Measurements from ENCODE around the gene TRMT1.

The TRMT1 gene

DNA sequence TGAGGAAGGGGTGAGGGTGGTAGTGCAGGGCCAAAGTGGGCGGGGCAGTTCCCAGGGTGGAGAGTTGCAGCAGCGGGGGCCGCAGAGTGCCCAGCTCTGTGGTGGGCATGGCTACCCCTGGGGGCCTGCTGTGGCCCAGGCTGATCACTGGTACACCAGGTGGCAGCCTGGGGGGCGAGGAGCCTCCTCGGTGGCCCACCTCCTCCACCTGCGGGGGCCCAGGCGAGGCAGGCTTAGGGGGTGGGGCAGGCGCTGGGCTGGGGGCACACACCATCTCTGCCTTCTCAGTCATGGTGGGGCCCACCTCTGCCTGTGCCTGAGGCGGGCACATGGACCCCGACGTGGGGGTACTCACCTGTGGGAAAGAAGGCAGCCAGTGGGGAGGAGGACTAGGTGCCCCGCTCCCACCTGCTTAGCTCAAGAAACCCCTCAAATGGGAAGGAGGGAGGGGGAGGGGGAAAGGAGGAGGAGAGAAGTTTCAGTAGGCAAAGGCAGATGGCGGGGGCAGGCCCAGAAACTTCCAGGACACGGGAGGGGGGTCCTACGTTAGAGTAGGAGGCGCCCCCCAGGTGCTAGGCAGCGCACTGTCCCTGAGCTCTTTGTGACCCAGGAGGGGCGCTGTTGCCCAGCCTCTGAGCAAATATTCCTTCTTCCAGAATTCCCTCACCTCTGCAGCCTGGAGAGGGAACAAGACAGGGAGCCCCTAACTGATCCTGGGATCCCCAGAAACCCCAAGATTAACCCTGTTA is 15.5 kb downstream of the TRMT1 start:
- Histone ChIP-seq H3K9me2 (ENCODE audit: low read depth, low read length) (no peaks in the 10 kb centered on the region), H3K36me3 (ENCODE audit: insufficient read depth, low read length) (peaks cover 11% of the 10 kb centered on the region; the same call in 1 of the 2 replicates), H3K27me3 (ENCODE audit: insufficient read depth, low read length) (peaks cover 3% of the 10 kb centered on the region; the same call in 1 of the 2 replicates), H3K79me2 (ENCODE audit: insufficient read depth, low read length) (no peaks in the 10 kb centered on the region), H4K20me1 (ENCODE audit: insufficient read depth, low read length) (no peaks in the 10 kb centered on the region), H3K9ac (ENCODE audit: low read length) (peak overlapping the region; percentile 69; the same call in 1 of the 2 replicates), H3K9me3 (ENCODE audit: low read length) (no peaks in the 10 kb centered on the region), H2AFZ (ENCODE audit: low read length) (no peak overlapping the region), H3K4me1 (ENCODE audit: insufficient read depth, low read length, severe bottlenecking) (peaks cover 77% of the 10 kb centered on the region), H3K4me2 (ENCODE audit: low read length) (peak overlapping the region; percentile 62), H3K27ac (ENCODE audit: low read depth, low read length, poor library complexity, severe bottlenecking) (peak overlapping the region; percentile 98), H3F3A (ENCODE audit: insufficient read depth, low read length) (0 out of 2 replicates have a peak, but pooled peaks cover 3% of the 10 kb centered on the region), H3K4me3 (ENCODE audit: low read depth, low read length, poor library complexity, severe bottlenecking) (peak overlapping the region; percentile 62)
- TF ChIP-seq, protein P1, sequence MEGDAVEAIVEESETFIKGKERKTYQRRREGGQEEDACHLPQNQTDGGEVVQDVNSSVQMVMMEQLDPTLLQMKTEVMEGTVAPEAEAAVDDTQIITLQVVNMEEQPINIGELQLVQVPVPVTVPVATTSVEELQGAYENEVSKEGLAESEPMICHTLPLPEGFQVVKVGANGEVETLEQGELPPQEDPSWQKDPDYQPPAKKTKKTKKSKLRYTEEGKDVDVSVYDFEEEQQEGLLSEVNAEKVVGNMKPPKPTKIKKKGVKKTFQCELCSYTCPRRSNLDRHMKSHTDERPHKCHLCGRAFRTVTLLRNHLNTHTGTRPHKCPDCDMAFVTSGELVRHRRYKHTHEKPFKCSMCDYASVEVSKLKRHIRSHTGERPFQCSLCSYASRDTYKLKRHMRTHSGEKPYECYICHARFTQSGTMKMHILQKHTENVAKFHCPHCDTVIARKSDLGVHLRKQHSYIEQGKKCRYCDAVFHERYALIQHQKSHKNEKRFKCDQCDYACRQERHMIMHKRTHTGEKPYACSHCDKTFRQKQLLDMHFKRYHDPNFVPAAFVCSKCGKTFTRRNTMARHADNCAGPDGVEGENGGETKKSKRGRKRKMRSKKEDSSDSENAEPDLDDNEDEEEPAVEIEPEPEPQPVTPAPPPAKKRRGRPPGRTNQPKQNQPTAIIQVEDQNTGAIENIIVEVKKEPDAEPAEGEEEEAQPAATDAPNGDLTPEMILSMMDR (IDR thresholded peaks at IDR 0.05; ENCODE audit: low read length) = peak; percentile 62
- TF ChIP-seq EZH2 (IDR thresholded peaks at IDR 0.05; ENCODE audit: borderline replicate concordance, low read length) = no peak

GRCh38 chr19:13100031-13100588 is 16.4 kb downstream of the TRMT1 start:
- no peaks in the 10 kb centered on the region for H3K9me2 ChIP-seq (ENCODE audit: low read depth, low read length)
- peak overlapping the region; percentile 55; the same call in 1 of the 2 replicates for H3K9ac ChIP-seq (ENCODE audit: low read length)
- peaks cover 11% of the 10 kb centered on the region; the same call in 1 of the 2 replicates for H3K36me3 ChIP-seq (ENCODE audit: insufficient read depth, low read length)
- no peaks in the 10 kb centered on the region for H3K79me2 ChIP-seq (ENCODE audit: insufficient read depth, low read length)
- H3K27me3 ChIP-seq (ENCODE audit: insufficient read depth, low read length) = peaks cover 7% of the 10 kb centered on the region; the same call in 1 of the 2 replicates
- peak overlapping the region; percentile 50 for H3K4me3 ChIP-seq (ENCODE audit: low read depth, low read length, poor library complexity, severe bottlenecking)
- peak overlapping the region; percentile 68 for H3K27ac ChIP-seq (ENCODE audit: low read depth, low read length, poor library complexity, severe bottlenecking)
- peak overlapping the region; percentile 67 for H3K4me2 ChIP-seq (ENCODE audit: low read length)
- no peaks in the 10 kb centered on the region for H3K9me3 ChIP-seq (ENCODE audit: low read length)
- no peak overlapping the region for H2AFZ ChIP-seq (ENCODE audit: low read length)
- no peak for TF ChIP-seq EZH2 (IDR thresholded peaks at IDR 0.05; ENCODE audit: borderline replicate concordance, low read length)
- H3K4me1 ChIP-seq (ENCODE audit: insufficient read depth, low read length, severe bottlenecking) = peaks cover 72% of the 10 kb centered on the region
- 0 out of 2 replicates have a peak, but pooled peaks cover 3% of the 10 kb centered on the region for H3F3A ChIP-seq (ENCODE audit: insufficient read depth, low read length)
- H4K20me1 ChIP-seq (ENCODE audit: insufficient read depth, low read length) = no peaks in the 10 kb centered on the region

DNA sequence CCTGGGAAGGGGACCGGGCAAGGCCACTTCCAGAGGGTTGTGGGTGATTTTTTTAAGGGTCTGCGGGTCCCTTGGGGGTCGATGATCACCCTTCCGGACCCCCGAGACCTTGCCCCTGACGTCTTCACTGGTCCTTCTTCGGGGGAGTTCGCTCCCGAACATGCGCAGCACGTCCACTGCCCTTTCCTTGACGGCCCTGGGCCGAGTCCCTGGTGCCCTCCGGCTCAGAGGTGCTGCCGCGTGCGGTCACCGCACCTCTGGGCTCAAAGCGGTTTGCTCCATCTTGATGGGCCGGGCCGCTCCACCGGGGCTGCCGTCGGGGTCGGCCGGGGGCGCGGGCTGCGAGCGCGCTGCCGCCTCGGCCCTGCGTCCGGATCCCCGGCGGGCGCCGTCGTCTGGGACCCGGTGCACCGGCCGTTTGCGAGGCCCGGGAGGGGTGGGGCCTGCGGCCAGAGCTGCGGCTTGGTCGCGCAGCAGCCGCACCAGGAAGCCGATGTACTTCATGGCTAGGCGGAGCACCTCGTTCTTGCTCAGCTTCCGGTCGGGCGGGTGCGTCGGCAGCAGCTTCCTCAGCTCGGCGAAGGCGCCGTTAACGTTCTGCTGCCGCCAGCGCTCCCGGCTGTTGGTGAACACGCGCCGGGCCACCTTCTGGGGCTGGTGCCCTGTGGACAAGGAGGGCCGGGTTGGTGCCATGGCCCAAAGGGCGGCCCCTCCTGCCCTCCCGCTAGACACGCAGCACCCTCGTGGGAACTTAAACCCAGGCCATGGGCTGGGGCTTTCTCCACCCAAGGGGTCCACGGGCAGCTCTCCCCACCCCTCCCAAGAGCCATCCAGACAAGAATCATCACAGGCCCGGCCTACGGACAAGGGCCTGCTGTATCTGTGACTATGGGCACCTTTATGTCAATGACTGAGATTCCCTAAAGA is 17.2 kb downstream of the TRMT1 start:
- Histone ChIP-seq H3K36me3 (ENCODE audit: insufficient read depth, low read length) (peaks cover 11% of the 10 kb centered on the region; the same call in 1 of the 2 replicates), H3K79me2 (ENCODE audit: insufficient read depth, low read length) (no peaks in the 10 kb centered on the region), H3K4me2 (ENCODE audit: low read length) (peak overlapping the region; percentile 67), H3K4me1 (ENCODE audit: insufficient read depth, low read length, severe bottlenecking) (peaks cover 64% of the 10 kb centered on the region), H3K27ac (ENCODE audit: low read depth, low read length, poor library complexity, severe bottlenecking) (peak overlapping the region; percentile 68), H3K4me3 (ENCODE audit: low read depth, low read length, poor library complexity, severe bottlenecking) (peak overlapping the region; percentile 50), H3K9me2 (ENCODE audit: low read depth, low read length) (no peaks in the 10 kb centered on the region), H3K27me3 (ENCODE audit: insufficient read depth, low read length) (peaks cover 7% of the 10 kb centered on the region; the same call in 1 of the 2 replicates), H3K9ac (ENCODE audit: low read length) (peak overlapping the region; percentile 55; the same call in 1 of the 2 replicates), H4K20me1 (ENCODE audit: insufficient read depth, low read length) (no peaks in the 10 kb centered on the region), H3K9me3 (ENCODE audit: low read length) (no peaks in the 10 kb centered on the region), H3F3A (ENCODE audit: insufficient read depth, low read length) (no peaks in the 10 kb centered on the region), H2AFZ (ENCODE audit: low read length) (no peak overlapping the region)
- no peak for TF ChIP-seq EZH2 (IDR thresholded peaks at IDR 0.05; ENCODE audit: borderline replicate concordance, low read length)
- TF ChIP-seq, protein P1 (IDR thresholded peaks at IDR 0.05; ENCODE audit: low read length) = no peak
